ENCODE data around the gene RAD51B. TPM values are rescaled to one million over a fixed set of nuclear protein-coding genes. Genes with fewer than 3 reads are reported as not detected.

The RAD51B gene
- total RNA-seq, 1 donor from 2014 or later: 28.5 TPM

GRCh38 chr14:68719634-68720384 lies 900.2 kb downstream of the RAD51B start:
- Histone ChIP-seq H3K4me3 (no peak overlapping the region), H3K36me3 (no peaks in the 10 kb centered on the region), H3K4me1 (peaks cover 13% of the 10 kb centered on the region), H3K27me3 (no peaks in the 10 kb centered on the region), H3K27ac (no peak overlapping the region), H3K9me3 (no peaks in the 10 kb centered on the region)
- no peak for DNase-seq (ENCODE audit: extremely low spot score in 2 of 2)
- no peak for TF ChIP-seq CTCF (IDR thresholded peaks at IDR 0.05)
- TF ChIP-seq POLR2A (IDR thresholded peaks at IDR 0.05): no peak
- no peak for TF ChIP-seq POLR2AphosphoS5 (IDR thresholded peaks at IDR 0.05; ENCODE audit: insufficient read depth in 1 of 2, low read depth in 1 of 2)
- intact Hi-C loops (cut with DNase I): no loop called here

- no peaks in the 10 kb centered on the region for H3K36me3 ChIP-seq
- TF ChIP-seq POLR2AphosphoS5 (IDR thresholded peaks at IDR 0.05; ENCODE audit: insufficient read depth in 1 of 2, low read depth in 1 of 2): no peak
- DNase-seq (ENCODE audit: extremely low spot score in 2 of 2): no peak
- no peaks in the 10 kb centered on the region for H3K9me3 ChIP-seq
- H3K4me3 ChIP-seq: no peak overlapping the region
- H3K4me1 ChIP-seq: peaks cover 13% of the 10 kb centered on the region
- peak overlapping the region; percentile 7 for H3K27ac ChIP-seq
- intact Hi-C loops (cut with DNase I): no loop called here
- H3K27me3 ChIP-seq: no peaks in the 10 kb centered on the region
These were observed 902.6 kb downstream of the RAD51B start for GRCh38 chr14:68722186-68722585.

GRCh38 chr14:68722968-68723566 lies 903.5 kb downstream of the RAD51B start:
- no peak for DNase-seq (ENCODE audit: extremely low spot score in 2 of 2)
- no peak overlapping the region for H3K27ac ChIP-seq
- no peak overlapping the region for H3K4me3 ChIP-seq

GRCh38 chr14:68723808-68724268 lies 904.3 kb downstream of the RAD51B start:
- peaks cover 13% of the 10 kb centered on the region for H3K4me1 ChIP-seq
- TF ChIP-seq CTCF (IDR thresholded peaks at IDR 0.05): no peak
- no peak for TF ChIP-seq POLR2A (IDR thresholded peaks at IDR 0.05)
- TF ChIP-seq POLR2AphosphoS5 (IDR thresholded peaks at IDR 0.05; ENCODE audit: insufficient read depth in 1 of 2, low read depth in 1 of 2): no peak
- no peak overlapping the region for H3K27ac ChIP-seq
- intact Hi-C loops (cut with DNase I): no loop called here
- DNase-seq (ENCODE audit: extremely low spot score in 2 of 2): no peak
- H3K9me3 ChIP-seq: no peaks in the 10 kb centered on the region
- H3K36me3 ChIP-seq: no peaks in the 10 kb centered on the region
- H3K27me3 ChIP-seq: no peaks in the 10 kb centered on the region
- H3K4me3 ChIP-seq: no peak overlapping the region

More at GRCh38 chr14:68722968-68723566, 903.5 kb downstream of the RAD51B start:
- peaks cover 13% of the 10 kb centered on the region for H3K4me1 ChIP-seq
- H3K36me3 ChIP-seq: no peaks in the 10 kb centered on the region
- no peaks in the 10 kb centered on the region for H3K27me3 ChIP-seq
- no peak for TF ChIP-seq POLR2A (IDR thresholded peaks at IDR 0.05)
- TF ChIP-seq POLR2AphosphoS5 (IDR thresholded peaks at IDR 0.05; ENCODE audit: insufficient read depth in 1 of 2, low read depth in 1 of 2): no peak
- no peak for TF ChIP-seq CTCF (IDR thresholded peaks at IDR 0.05)
- intact Hi-C loops (cut with DNase I): no loop called here
- H3K9me3 ChIP-seq: no peaks in the 10 kb centered on the region

GRCh38 chr14:68724914-68725313 lies 905.3 kb downstream of the RAD51B start:
- Histone ChIP-seq H3K27ac (no peak overlapping the region), H3K27me3 (no peaks in the 10 kb centered on the region), H3K4me3 (no peak overlapping the region), H3K4me1 (peaks cover 13% of the 10 kb centered on the region), H3K36me3 (no peaks in the 10 kb centered on the region), H3K9me3 (no peaks in the 10 kb centered on the region)
- no peak for DNase-seq (ENCODE audit: extremely low spot score in 2 of 2)
- TF ChIP-seq POLR2A (IDR thresholded peaks at IDR 0.05): no peak
- TF ChIP-seq CTCF (IDR thresholded peaks at IDR 0.05): no peak
- TF ChIP-seq POLR2AphosphoS5 (IDR thresholded peaks at IDR 0.05; ENCODE audit: insufficient read depth in 1 of 2, low read depth in 1 of 2): no peak
- intact Hi-C loops (cut with DNase I): no loop called here

Measured in vagina (tissue), 2 donors.